ENCODE results near the gene RNF19B. TPM values are rescaled to one million over a fixed set of nuclear protein-coding genes. Genes with fewer than 3 reads are reported as not detected.
"Not testable (repeated sequence)": the region's sequence is repeated elsewhere in the genome, so short reads cannot be mapped to it uniquely, and the experiment has no call there.

RNF19B gene
- total RNA-seq, 4 donors from 2014 or later = 15.0 to 38.8 (median 29.2) TPM

DNA sequence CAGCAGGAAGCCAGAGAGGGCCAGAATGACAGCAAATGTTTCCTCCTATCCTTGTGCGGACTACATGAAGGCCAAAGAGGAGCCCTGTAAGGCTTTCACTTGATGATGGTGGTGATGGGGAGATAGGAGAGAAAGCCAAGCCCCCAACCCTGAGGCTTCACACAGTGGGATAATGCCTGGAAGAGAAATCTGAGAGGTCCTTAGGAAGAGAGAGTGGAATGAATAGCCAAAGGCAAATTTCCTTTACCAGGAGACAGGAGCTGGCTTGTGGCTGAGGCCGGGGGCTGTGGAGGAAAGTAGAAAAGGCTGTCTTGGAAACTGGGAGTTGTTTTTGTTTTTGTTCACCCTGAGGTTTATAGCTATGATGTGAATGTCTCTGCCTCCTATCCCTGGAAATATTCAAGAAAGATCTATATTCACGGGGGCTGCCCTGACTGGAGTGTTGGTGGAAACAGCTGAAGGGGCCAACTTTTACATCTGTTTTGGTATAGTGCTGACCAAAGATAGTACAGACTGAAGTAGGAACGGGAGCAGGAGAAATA lies 13.0 kb upstream of the RNF19B start:
- ATAC-seq (ENCODE audit: low FRiP score) = no peak
- TF ChIP-seq, protein P1, sequence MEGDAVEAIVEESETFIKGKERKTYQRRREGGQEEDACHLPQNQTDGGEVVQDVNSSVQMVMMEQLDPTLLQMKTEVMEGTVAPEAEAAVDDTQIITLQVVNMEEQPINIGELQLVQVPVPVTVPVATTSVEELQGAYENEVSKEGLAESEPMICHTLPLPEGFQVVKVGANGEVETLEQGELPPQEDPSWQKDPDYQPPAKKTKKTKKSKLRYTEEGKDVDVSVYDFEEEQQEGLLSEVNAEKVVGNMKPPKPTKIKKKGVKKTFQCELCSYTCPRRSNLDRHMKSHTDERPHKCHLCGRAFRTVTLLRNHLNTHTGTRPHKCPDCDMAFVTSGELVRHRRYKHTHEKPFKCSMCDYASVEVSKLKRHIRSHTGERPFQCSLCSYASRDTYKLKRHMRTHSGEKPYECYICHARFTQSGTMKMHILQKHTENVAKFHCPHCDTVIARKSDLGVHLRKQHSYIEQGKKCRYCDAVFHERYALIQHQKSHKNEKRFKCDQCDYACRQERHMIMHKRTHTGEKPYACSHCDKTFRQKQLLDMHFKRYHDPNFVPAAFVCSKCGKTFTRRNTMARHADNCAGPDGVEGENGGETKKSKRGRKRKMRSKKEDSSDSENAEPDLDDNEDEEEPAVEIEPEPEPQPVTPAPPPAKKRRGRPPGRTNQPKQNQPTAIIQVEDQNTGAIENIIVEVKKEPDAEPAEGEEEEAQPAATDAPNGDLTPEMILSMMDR (IDR thresholded peaks at IDR 0.05) = no peak
- DNase-seq (ENCODE audit: low spot score) = no peak

- ATAC-seq (ENCODE audit: low FRiP score); DNase-seq (ENCODE audit: low spot score): not testable (repeated sequence)
Observed at GRCh38 chr1:32975055-32975454, 10.4 kb upstream of the RNF19B start.

- DNase-seq (ENCODE audit: low spot score); ATAC-seq (ENCODE audit: low FRiP score): not testable (repeated sequence)
Observed at GRCh38 chr1:32973458-32973857, 8.8 kb upstream of the RNF19B start.

- DNase-seq (ENCODE audit: low spot score) (no peak), ATAC-seq (ENCODE audit: low FRiP score) (peak; percentile 75)
- TF ChIP-seq, protein P1 (IDR thresholded peaks at IDR 0.05) = no peak
Observed at GRCh38 chr1:32972814-32973428, 8.3 kb upstream of the RNF19B start.

- no peak for ATAC-seq (ENCODE audit: low FRiP score)
- TF ChIP-seq, protein P1 (IDR thresholded peaks at IDR 0.05) = no peak
- no peak for DNase-seq (ENCODE audit: low spot score)
Observed at GRCh38 chr1:32971576-32971975, 7.0 kb upstream of the RNF19B start.

GRCh38 chr1:32971156-32971555 lies 6.5 kb upstream of the RNF19B start:
- TF ChIP-seq, protein P1 (IDR thresholded peaks at IDR 0.05) = no peak
- DNase-seq (ENCODE audit: low spot score) (no peak), ATAC-seq (ENCODE audit: low FRiP score) (no peak)

DNA sequence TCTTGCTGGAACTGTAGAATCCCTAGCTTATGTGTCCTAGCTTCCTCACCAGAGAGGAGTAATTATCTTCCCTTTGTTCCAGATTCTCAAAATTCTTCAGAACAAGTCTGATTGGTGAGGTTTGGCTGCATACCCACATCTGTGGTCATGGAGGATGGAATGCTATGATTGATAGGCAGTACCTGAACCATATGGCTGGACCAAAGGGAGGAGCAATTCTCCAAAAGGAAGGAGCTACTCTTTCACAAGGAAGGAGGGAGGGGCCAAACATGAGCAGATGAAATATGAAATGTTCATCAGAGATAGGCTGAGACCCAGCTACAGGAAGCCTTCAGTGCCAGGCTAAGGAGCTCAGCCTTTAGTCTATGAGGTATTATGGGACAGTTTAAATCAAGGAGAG lies 5.0 kb upstream of the RNF19B start:
- DNase-seq (ENCODE audit: low spot score) (no peak), ATAC-seq (ENCODE audit: low FRiP score) (no peak)
- TF ChIP-seq, protein P1 (IDR thresholded peaks at IDR 0.05) = no peak

DNA sequence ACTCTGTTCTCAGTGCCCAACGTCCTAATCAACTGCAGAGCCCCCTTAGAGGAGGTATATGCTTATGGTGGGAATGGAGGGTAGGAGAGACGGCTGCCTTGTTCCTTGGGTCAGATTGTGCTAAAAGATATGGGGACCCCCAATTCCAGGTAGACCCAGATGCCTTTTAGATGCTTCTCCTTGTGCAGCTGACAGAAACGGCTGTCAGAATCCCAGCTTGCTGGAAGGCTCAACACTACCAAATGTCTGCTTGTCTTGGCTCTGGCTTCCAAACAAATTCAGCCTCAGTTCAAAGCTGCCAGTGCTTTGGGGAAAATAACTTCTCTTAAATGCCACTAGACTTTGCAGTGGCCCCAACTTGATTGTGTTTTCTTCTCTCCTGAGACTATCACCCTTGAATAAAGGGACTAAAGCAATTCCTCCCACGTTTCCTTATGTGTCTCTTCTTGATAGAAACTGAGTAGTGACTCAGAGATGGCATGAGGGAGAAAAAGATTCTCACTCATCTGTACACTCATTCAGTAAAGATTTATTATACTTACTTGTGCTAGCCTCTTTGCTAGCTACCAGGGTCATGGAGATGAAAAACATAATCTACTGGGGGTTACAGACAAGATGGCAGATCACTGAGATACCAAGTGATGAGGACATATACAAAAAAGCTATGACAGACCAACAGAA lies 3.4 kb upstream of the RNF19B start:
- TF ChIP-seq, protein P1 (IDR thresholded peaks at IDR 0.05) = no peak
- no peak for ATAC-seq (ENCODE audit: low FRiP score)
- DNase-seq (ENCODE audit: low spot score) = no peak
